Measurements from ENCODE around the gene CCDC149. TPM values are rescaled to one million over a fixed set of nuclear protein-coding genes. Genes with fewer than 3 reads are reported as not detected.

CCDC149 gene
- total RNA-seq, 1 donor, result 12.3 TPM

GRCh38 chr4:24920008-24920407 lies 7.2 kb upstream of the CCDC149 start:
- Histone ChIP-seq H3K27ac (ENCODE audit: low read depth, low read length) (no peak overlapping the region), H3K4me3 (ENCODE audit: insufficient read depth, low read length) (no peak overlapping the region), H3K79me2 (ENCODE audit: insufficient read depth, low read length) (no peaks in the 10 kb centered on the region), H3K9me3 (ENCODE audit: low read depth, low read length) (peaks cover 4% of the 10 kb centered on the region), H2AFZ (ENCODE audit: low read length) (no peak overlapping the region), H3K4me1 (ENCODE audit: insufficient read depth, low read length) (peaks cover 20% of the 10 kb centered on the region), H4K20me1 (ENCODE audit: insufficient read depth, low read length) (no peaks in the 10 kb centered on the region), H3K36me3 (ENCODE audit: insufficient read depth, low read length) (no peaks in the 10 kb centered on the region), H3K4me2 (ENCODE audit: insufficient read depth, low read length) (no peak overlapping the region), H3K27me3 (ENCODE audit: insufficient read depth, low read length) (no peaks in the 10 kb centered on the region)
- TF ChIP-seq CTCF (IDR thresholded peaks at IDR 0.05; ENCODE audit: extremely low read depth, low read depth, low read length), result no peak
- no peak for DNase-seq (ENCODE audit: insufficient read length, low spot score, missing footprints)

- no peaks in the 10 kb centered on the region for H3K36me3 ChIP-seq (ENCODE audit: insufficient read depth, low read length)
- peaks cover 4% of the 10 kb centered on the region for H3K9me3 ChIP-seq (ENCODE audit: low read depth, low read length)
- no peak overlapping the region for H3K27ac ChIP-seq (ENCODE audit: low read depth, low read length)
- no peak overlapping the region for H3K4me3 ChIP-seq (ENCODE audit: insufficient read depth, low read length)
- H3K4me1 ChIP-seq (ENCODE audit: insufficient read depth, low read length), result peaks cover 3% of the 10 kb centered on the region
- H3K4me2 ChIP-seq (ENCODE audit: insufficient read depth, low read length), result no peak overlapping the region
- peaks cover 2% of the 10 kb centered on the region for H3K79me2 ChIP-seq (ENCODE audit: insufficient read depth, low read length)
- no peaks in the 10 kb centered on the region for H3K27me3 ChIP-seq (ENCODE audit: insufficient read depth, low read length)
- H4K20me1 ChIP-seq (ENCODE audit: insufficient read depth, low read length), result no peaks in the 10 kb centered on the region
- H2AFZ ChIP-seq (ENCODE audit: low read length), result no peak overlapping the region
- DNase-seq (ENCODE audit: insufficient read length, low spot score, missing footprints), result no peak
- no peak for TF ChIP-seq CTCF (IDR thresholded peaks at IDR 0.05; ENCODE audit: extremely low read depth, low read depth, low read length)
Observed at GRCh38 chr4:24917076-24917856, 4.4 kb upstream of the CCDC149 start.

- Histone ChIP-seq H3K27me3 (ENCODE audit: insufficient read depth, low read length) (no peaks in the 10 kb centered on the region), H3K79me2 (ENCODE audit: insufficient read depth, low read length) (peaks cover 3% of the 10 kb centered on the region), H3K27ac (ENCODE audit: low read depth, low read length) (no peak overlapping the region), H4K20me1 (ENCODE audit: insufficient read depth, low read length) (no peaks in the 10 kb centered on the region), H3K9me3 (ENCODE audit: low read depth, low read length) (peaks cover 3% of the 10 kb centered on the region), H3K4me1 (ENCODE audit: insufficient read depth, low read length) (peaks cover 10% of the 10 kb centered on the region), H3K4me2 (ENCODE audit: insufficient read depth, low read length) (no peak overlapping the region), H3K4me3 (ENCODE audit: insufficient read depth, low read length) (no peak overlapping the region), H2AFZ (ENCODE audit: low read length) (no peak overlapping the region), H3K36me3 (ENCODE audit: insufficient read depth, low read length) (no peaks in the 10 kb centered on the region)
- TF ChIP-seq CTCF (IDR thresholded peaks at IDR 0.05; ENCODE audit: extremely low read depth, low read depth, low read length), result no peak
- peak; percentile 73 for DNase-seq (ENCODE audit: insufficient read length, low spot score, missing footprints)
Observed at GRCh38 chr4:24915121-24915922, 2.5 kb upstream of the CCDC149 start.

GRCh38 chr4:24914460-24914859 lies 1.6 kb upstream of the CCDC149 start:
- H3K27me3 ChIP-seq (ENCODE audit: insufficient read depth, low read length), result no peaks in the 10 kb centered on the region
- TF ChIP-seq CTCF (IDR thresholded peaks at IDR 0.05; ENCODE audit: extremely low read depth, low read depth, low read length), result no peak

More at GRCh38 chr4:24914460-24914859, 1.6 kb upstream of the CCDC149 start:
- Histone ChIP-seq H4K20me1 (ENCODE audit: insufficient read depth, low read length) (no peaks in the 10 kb centered on the region), H3K36me3 (ENCODE audit: insufficient read depth, low read length) (no peaks in the 10 kb centered on the region), H3K4me3 (ENCODE audit: insufficient read depth, low read length) (no peak overlapping the region), H3K4me1 (ENCODE audit: insufficient read depth, low read length) (peaks cover 10% of the 10 kb centered on the region), H3K79me2 (ENCODE audit: insufficient read depth, low read length) (peaks cover 3% of the 10 kb centered on the region), H3K27ac (ENCODE audit: low read depth, low read length) (no peak overlapping the region), H3K9me3 (ENCODE audit: low read depth, low read length) (no peaks in the 10 kb centered on the region), H3K4me2 (ENCODE audit: insufficient read depth, low read length) (no peak overlapping the region), H2AFZ (ENCODE audit: low read length) (no peak overlapping the region)
- peak; percentile 80 for DNase-seq (ENCODE audit: insufficient read length, low spot score, missing footprints)

Measured in osteoblast (primary cell).